A549 treated with AZD9567 at 1 μM for 4 hours (cell line): ENCODE data around the gene PRR15L. TPM values are rescaled to one million over a fixed set of nuclear protein-coding genes. Genes with fewer than 3 reads are reported as not detected.

ENCODE experiments used
- total RNA-seq: library from RNA; stranded (reverse); fragments of 200-300 nt; extraction: Qiagen RNA extraction; gene quantifications from 5 replicates; pipeline ENCODE4 v1.2.3, GENCODE V29; 2022; ENCODE audit not compliant: insufficient read depth

PRR15L gene, protein sequence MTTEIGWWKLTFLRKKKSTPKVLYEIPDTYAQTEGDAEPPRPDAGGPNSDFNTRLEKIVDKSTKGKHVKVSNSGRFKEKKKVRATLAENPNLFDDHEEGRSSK
- 1.00 to 1.3 TPM (median 1.2 TPM) in 4 of 5 replicates, not detected in the other for total RNA-seq

GRCh38 chr17:47957591-47958490 is at the start of gene PRR15L:
Gene PRR15L, minus strand, starts transcription at chr17:47957883. Its CDS starts 4,649 bp downstream, at chr17:47953234.

GRCh38 chr17:47970725-47971499 is 13.2 kb upstream of the PRR15L start, which contains the start of gene CDK5RAP3:
Gene CDK5RAP3, plus strand, starts transcription at chr17:47971113. Its CDS starts 34 bp downstream, at chr17:47971147.

GRCh38 chr17:47941246-47942095 is 16.2 kb downstream of the PRR15L start, which contains the start of gene PNPO:
Gene PNPO, plus strand, starts transcription at chr17:47941571. Its CDS starts 105 bp downstream, at chr17:47941676.

Other genes with a start within 250 kb of the PRR15L start
- gene TBX21, start 224.6 kb downstream of the PRR15L start, total RNA-seq = 0.14 to 0.35 TPM (median 0.19 TPM) in 4 of 5 replicates, not detected in the other
- 9.7 to 18.4 TPM (median 15.1 TPM) in 5 replicates for gene OSBPL7, start 136.1 kb downstream of the PRR15L start, total RNA-seq
- 94.1 to 145 TPM (median 94.9 TPM) in 5 replicates for gene MRPL10, start 126.3 kb downstream of the PRR15L start, total RNA-seq
- 2.3 to 6.0 TPM (median 3.0 TPM) in 5 replicates for gene LRRC46, start 126.2 kb downstream of the PRR15L start, total RNA-seq
- 25.5 to 38.9 TPM (median 36.9 TPM) in 5 replicates for gene SCRN2, start 116.6 kb downstream of the PRR15L start, total RNA-seq
- 1.2 to 4.1 TPM (median 3.7 TPM) in 5 replicates for gene SP6, start 106.7 kb downstream of the PRR15L start, total RNA-seq
- gene SP2, start 61.6 kb downstream of the PRR15L start, total RNA-seq = 14.3 to 18.4 TPM (median 16.3 TPM) in 5 replicates
- 19.8 to 23.6 TPM (median 21.4 TPM) in 5 replicates for gene PNPO, start 16.3 kb downstream of the PRR15L start, total RNA-seq
- gene CDK5RAP3, start 13.2 kb upstream of the PRR15L start, total RNA-seq = 82.0 to 121 TPM (median 111 TPM) in 5 replicates
- 14.1 to 24.4 TPM (median 16.2 TPM) in 5 replicates for gene COPZ2, start 79.9 kb upstream of the PRR15L start, total RNA-seq
- 105 to 127 TPM (median 123 TPM) in 5 replicates for gene NFE2L1, start 90.5 kb upstream of the PRR15L start, total RNA-seq
- 75.2 to 112 TPM (median 82.7 TPM) in 5 replicates for gene CBX1, start 143.6 kb upstream of the PRR15L start, total RNA-seq
- gene SNX11, start 149.9 kb upstream of the PRR15L start, total RNA-seq = 27.5 to 36.7 TPM (median 28.6 TPM) in 5 replicates